ENCODE results near the gene BEAN1. TPM values are rescaled to one million over a fixed set of nuclear protein-coding genes. Genes with fewer than 3 reads are reported as not detected.

Gene BEAN1
- total RNA-seq, 1 donor, result 0.36 TPM

DNA sequence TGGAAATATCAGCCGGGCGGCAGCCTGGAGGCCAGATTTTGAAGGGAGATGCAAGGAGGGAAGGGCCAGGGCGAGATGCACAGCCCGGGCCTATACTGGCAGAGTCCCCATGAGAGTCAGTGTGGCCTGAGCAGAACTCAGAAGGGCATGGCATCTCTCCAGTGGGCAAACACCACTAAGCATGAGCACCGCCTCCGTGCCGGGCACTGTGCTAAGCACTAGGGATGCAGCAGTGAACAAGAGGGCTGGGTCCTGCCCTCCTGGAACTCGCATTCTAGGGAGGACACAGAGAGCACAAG lies 89.4 kb downstream of the BEAN1 start:
- Histone ChIP-seq H2AFZ (ENCODE audit: low read length) (peak overlapping the region; percentile 48), H3K79me2 (ENCODE audit: insufficient read depth, low read length) (peaks cover 2% of the 10 kb centered on the region), H3K36me3 (ENCODE audit: insufficient read depth, low read length) (peaks cover 6% of the 10 kb centered on the region), H3K4me3 (ENCODE audit: insufficient read depth, low read length) (no peak overlapping the region), H4K20me1 (ENCODE audit: insufficient read depth, low read length) (peaks cover 2% of the 10 kb centered on the region), H3K27ac (ENCODE audit: low read depth, low read length) (peak overlapping the region; percentile 59), H3K4me2 (ENCODE audit: insufficient read depth, low read length) (no peak overlapping the region), H3K9me3 (ENCODE audit: low read depth, low read length) (no peaks in the 10 kb centered on the region), H3K27me3 (ENCODE audit: insufficient read depth, low read length) (no peaks in the 10 kb centered on the region), H3K4me1 (ENCODE audit: insufficient read depth, low read length) (peaks cover 46% of the 10 kb centered on the region)
- no peak for TF ChIP-seq CTCF (IDR thresholded peaks at IDR 0.05; ENCODE audit: extremely low read depth, low read depth, low read length)
- peak; percentile 87 for DNase-seq (ENCODE audit: insufficient read length, low spot score, missing footprints)

DNA sequence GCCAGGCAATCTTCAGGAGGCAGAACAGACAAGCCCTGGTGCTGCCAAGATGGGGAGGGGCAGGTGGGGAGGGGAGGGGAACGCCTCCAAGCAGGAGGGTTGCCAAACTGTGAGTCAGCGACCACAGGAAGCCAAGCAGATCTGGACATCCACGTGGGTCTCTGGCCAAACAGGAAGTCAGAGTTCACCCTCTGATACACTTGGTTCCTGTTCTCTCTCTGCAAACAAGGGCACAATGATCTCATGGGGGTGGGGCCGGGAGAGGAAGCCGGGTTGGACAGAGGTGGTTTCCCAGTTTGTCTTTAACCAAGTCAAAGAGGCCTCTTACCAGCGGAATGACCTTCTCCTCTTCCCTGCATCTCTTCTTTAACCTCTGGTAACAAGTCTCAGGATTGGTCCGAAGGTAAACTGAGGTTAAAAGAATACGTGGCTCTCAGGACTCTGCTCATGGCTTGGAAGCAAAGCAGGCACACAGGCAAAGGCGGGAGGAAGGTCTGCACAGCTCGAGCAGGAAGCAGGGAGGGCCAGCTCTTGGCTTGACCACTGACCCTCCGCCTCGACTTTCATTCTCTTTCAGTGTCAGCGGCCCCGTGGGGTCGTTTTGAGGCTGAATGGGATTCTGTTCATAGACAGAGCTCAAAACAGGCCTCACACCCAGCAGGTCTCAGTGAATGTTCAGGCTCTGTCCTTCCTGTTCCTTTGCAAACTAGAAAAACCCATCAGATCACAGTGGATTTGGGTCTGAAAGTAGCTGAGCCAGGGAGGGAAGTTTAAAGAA lies 89.9 kb downstream of the BEAN1 start:
- no peak for TF ChIP-seq CTCF (IDR thresholded peaks at IDR 0.05; ENCODE audit: extremely low read depth, low read depth, low read length)
- Histone ChIP-seq H2AFZ (ENCODE audit: low read length) (peak overlapping the region; percentile 84), H3K79me2 (ENCODE audit: insufficient read depth, low read length) (peaks cover 2% of the 10 kb centered on the region), H3K4me1 (ENCODE audit: insufficient read depth, low read length) (peaks cover 46% of the 10 kb centered on the region), H3K27ac (ENCODE audit: low read depth, low read length) (peak overlapping the region; percentile 88), H3K9me3 (ENCODE audit: low read depth, low read length) (no peaks in the 10 kb centered on the region), H3K36me3 (ENCODE audit: insufficient read depth, low read length) (peaks cover 6% of the 10 kb centered on the region), H3K4me2 (ENCODE audit: insufficient read depth, low read length) (peak overlapping the region; percentile 73), H3K4me3 (ENCODE audit: insufficient read depth, low read length) (peak overlapping the region; percentile 44), H4K20me1 (ENCODE audit: insufficient read depth, low read length) (peaks cover 2% of the 10 kb centered on the region), H3K27me3 (ENCODE audit: insufficient read depth, low read length) (no peaks in the 10 kb centered on the region)
- peak; percentile 97 for DNase-seq (ENCODE audit: insufficient read length, low spot score, missing footprints)

DNA sequence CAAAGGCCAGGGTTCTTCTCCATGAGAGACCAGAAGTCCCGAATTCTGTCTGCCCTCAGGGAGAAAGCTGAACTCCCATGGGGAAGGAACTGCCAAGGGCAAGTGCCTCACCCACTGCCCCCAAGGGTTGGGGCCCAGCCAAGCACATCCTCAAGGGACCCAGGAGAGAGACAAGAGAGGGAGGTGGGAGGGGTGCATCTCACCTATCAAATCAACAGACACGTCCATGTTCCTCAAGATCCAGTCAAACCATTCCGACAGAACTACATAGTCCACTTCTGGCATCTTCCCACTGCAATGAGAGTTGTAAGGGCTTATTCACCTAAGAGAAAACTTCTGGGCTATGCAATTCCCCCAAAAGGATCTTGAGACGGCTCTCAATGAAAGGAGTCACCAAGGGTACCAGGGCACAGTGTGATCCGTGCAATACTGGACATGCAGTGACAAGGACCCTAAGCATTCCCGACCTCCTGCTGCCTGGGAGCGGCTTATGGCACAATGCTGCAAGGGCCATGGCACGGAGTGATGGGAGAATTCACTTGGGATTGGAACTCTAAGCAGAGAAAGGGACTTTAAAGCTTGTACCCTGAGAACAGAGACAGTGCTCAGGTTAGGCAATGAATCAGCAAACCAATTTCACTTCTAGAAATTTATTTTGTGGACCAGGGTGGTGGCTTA lies 90.6 kb downstream of the BEAN1 start:
- Histone ChIP-seq H3K79me2 (ENCODE audit: insufficient read depth, low read length) (peaks cover 2% of the 10 kb centered on the region), H3K9me3 (ENCODE audit: low read depth, low read length) (no peaks in the 10 kb centered on the region), H3K27me3 (ENCODE audit: insufficient read depth, low read length) (no peaks in the 10 kb centered on the region), H3K4me2 (ENCODE audit: insufficient read depth, low read length) (peak overlapping the region; percentile 73), H3K4me1 (ENCODE audit: insufficient read depth, low read length) (peaks cover 44% of the 10 kb centered on the region), H3K27ac (ENCODE audit: low read depth, low read length) (peak overlapping the region; percentile 88), H4K20me1 (ENCODE audit: insufficient read depth, low read length) (peaks cover 2% of the 10 kb centered on the region), H2AFZ (ENCODE audit: low read length) (no peak overlapping the region), H3K4me3 (ENCODE audit: insufficient read depth, low read length) (no peak overlapping the region), H3K36me3 (ENCODE audit: insufficient read depth, low read length) (peaks cover 6% of the 10 kb centered on the region)
- DNase-seq (ENCODE audit: insufficient read length, low spot score, missing footprints), result peak; percentile 30
- TF ChIP-seq CTCF (IDR thresholded peaks at IDR 0.05; ENCODE audit: extremely low read depth, low read depth, low read length), result no peak

Measured in osteoblast (primary cell).